ENCODE data around the gene EHD4.

DNA sequence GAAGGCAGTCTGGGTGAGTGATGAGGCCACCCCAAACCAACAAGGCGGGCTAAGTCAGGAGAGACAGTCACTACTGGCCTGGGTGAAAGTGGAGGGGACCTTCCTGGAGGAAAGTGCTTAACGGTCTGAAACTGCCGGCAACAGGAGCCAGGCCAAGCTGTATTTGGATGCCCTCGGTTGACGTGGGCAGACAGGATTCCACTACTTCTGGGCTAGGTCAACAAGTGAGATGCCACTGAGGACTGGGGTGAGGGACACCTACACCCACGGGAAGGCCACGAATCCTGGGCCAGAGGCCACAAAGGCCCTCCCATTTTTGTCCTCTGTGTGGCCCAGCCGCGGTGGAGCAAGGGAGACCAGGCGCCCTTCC lies 90.8 kb downstream of the EHD4 start:
- TF ChIP-seq, protein P1, sequence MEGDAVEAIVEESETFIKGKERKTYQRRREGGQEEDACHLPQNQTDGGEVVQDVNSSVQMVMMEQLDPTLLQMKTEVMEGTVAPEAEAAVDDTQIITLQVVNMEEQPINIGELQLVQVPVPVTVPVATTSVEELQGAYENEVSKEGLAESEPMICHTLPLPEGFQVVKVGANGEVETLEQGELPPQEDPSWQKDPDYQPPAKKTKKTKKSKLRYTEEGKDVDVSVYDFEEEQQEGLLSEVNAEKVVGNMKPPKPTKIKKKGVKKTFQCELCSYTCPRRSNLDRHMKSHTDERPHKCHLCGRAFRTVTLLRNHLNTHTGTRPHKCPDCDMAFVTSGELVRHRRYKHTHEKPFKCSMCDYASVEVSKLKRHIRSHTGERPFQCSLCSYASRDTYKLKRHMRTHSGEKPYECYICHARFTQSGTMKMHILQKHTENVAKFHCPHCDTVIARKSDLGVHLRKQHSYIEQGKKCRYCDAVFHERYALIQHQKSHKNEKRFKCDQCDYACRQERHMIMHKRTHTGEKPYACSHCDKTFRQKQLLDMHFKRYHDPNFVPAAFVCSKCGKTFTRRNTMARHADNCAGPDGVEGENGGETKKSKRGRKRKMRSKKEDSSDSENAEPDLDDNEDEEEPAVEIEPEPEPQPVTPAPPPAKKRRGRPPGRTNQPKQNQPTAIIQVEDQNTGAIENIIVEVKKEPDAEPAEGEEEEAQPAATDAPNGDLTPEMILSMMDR (IDR thresholded peaks at IDR 0.05; ENCODE audit: low read depth, low read length): no peak
- TF ChIP-seq POLR2A (IDR thresholded peaks at IDR 0.05; ENCODE audit: extremely low read depth, insufficient read length): no peak
- TF ChIP-seq MYC (IDR thresholded peaks at IDR 0.05; ENCODE audit: low read depth, low read length): no peak
